A172 (cell line): ENCODE results near the gene FZD1. TPM values are rescaled to one million over a fixed set of nuclear protein-coding genes. Genes with fewer than 3 reads are reported as not detected.
"Not testable (repeated sequence)": the region's sequence is repeated elsewhere in the genome, so short reads cannot be mapped to it uniquely, and the experiment has no call there.

Experiments
- DNase-seq: peaks from one replicate; pipeline ENCODE4 v3.0.0-alpha.2; 2015; ENCODE audit warnings: low spot score
- total RNA-seq: library from RNA; depleted of rRNA; stranded (reverse); fragments of >200 nt; shearing (Covaris generic); gene quantifications from 2 replicates; pipeline ENCODE4 v1.2.3, GENCODE V29; 2014

The FZD1 gene
- total RNA-seq, 1 experiment from 2014 or later, result 5.5 TPM

GRCh38 chr7:91295576-91295975, 31.3 kb downstream of the FZD1 start:
- DNase-seq, result no peak

DNA sequence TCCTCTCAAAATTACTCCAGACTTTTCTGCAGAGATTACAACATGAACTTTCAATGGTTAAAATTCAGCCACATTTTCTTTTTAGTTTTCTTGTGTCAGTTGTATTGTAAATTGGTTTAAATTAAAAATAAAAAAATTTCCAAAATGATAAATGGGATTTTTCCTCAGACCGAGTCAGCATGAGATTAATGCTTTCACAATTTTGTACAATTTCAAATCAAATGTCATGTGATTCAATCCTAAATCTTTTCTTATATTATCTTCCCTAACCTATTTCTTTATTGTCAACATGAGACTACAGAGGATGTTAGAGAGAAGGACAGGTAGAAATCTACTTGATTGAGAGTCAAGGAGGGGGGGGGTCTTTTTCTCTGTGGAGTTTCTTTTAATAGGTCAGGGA, 33.7 kb downstream of the FZD1 start:
- DNase-seq, result no peak

DNA sequence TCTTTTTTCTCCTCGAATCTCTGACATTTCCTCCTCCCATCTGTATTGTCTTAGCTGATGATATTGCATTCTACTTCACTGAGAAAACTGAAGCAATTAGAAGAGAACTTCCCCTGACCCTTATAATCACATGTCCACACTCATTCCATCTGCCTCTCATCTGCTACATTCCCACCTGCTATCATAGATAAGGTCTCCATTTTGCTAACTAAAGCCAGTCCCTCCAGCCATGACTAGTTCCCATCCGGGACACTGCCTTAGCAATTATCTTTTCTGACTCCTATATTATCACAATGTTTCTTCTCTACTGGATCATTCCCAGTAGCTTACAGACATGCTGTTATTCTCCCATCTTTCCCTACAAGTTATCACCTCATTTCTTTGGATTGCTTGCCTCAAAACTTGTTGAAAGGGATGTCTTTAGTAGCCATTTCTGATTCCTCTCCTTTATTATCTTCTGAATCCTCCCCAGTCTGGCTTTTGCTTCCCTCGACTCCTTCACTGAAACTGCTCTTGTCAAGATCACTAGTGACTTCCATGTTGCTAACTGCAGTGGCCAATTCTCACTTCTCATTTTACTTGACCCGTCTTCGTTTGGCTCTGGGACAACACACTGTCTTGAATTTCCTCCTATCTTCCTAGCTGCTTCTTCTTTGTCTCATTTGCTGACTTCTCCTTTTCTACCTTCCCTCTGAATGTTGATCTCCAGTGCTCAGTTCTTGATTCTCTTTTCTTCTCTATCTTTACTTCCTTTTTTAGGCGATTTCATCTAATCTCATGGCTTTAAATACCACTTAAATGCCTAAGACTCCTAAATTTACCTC, 35.9 kb downstream of the FZD1 start:
- no peak for DNase-seq

- DNase-seq, result no peak
Observed at GRCh38 chr7:91302794-91303193, 38.6 kb downstream of the FZD1 start.

GRCh38 chr7:91306266-91306665, 42.0 kb downstream of the FZD1 start:
- DNase-seq, result no peak

DNA sequence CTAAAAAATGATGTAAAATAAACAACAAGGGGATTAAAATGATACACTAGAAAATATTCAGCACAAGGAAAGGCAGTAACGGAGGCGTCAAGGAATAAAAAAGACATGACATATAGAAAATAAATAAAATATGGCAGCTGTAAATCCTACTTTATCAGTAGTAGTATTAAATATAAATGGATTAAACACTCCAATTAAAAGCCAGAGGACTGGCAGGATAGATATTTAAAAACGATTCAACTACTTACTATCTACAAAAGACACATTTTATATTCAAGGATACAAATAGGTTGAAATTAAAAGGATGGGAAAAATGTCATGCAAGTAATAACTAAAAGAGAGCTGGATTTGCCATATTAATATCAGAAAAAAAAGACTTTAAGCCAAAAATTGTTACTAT, 43.2 kb downstream of the FZD1 start:
- no peak for DNase-seq

- not testable (repeated sequence) for DNase-seq
Observed at GRCh38 chr7:91308191-91308590, 44.0 kb downstream of the FZD1 start.

- DNase-seq, result peak; percentile 24
Observed at GRCh38 chr7:91310830-91311460, 46.7 kb downstream of the FZD1 start.

DNA sequence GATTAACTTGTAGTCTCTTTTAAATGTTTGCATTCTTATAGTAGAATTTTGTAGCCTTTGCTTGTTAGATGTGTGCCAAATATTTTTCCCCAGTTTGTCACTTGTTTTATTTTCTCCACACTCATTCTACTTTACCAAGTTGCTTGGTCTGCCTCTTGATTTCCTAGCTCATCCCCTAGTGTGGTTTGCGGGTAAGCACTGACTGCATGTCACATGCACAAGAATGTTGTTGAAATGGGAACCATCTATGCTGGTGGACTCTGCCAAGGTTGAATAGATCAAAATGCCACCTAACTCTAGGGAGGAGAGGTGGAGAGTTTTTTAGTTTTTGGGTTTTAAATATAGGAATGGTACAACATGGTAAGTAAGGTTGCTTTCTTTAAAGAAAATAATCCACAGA, 47.6 kb downstream of the FZD1 start:
- no peak for DNase-seq

DNA sequence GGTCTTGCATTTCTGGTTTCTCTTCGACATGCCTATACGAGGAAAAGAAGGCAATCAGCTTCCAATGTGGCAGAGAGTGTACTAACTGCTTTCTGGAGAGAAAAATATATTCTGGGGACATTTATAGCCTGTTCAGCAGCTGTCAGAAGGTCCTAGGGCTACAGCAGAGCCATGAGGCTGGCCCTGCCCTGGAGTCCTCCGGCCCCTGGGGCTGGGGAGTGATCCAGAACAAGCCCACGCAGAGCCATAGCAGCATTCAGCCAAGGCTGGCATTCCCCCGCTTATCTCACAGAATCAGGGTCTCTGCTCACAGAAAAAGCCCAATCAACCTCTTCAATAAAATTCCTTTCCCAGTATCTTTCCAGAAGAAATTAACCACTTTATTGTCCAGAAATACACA, 48.9 kb downstream of the FZD1 start:
- DNase-seq, result no peak

GRCh38 chr7:91314591-91315323, 50.5 kb downstream of the FZD1 start:
- DNase-seq, result no peak

DNA sequence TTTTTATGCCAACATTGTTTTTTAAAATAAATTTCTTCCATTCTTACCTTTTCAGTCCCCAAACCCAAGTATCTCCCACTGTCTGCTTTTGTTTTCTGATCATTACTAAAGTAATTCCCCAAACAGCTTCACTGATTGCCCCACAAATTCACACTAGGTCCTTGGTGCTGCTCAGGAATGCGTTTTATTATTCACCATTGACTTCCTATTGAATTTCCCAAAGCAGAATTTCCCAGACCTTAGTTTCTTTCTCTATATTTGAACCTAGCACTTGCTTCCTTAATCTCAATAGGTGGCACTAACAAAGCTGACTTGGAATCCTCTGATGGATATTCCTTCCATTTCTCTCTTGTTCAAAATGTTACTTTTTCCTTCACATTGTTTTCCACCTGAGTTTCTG, 52.2 kb downstream of the FZD1 start:
- no peak for DNase-seq

GRCh38 chr7:91319351-91319750, 55.1 kb downstream of the FZD1 start:
- no peak for DNase-seq

- DNase-seq, result no peak
Observed at GRCh38 chr7:91320366-91321078, 56.3 kb downstream of the FZD1 start.
